GM18519 (cell line): ENCODE results near the gene BLTP3A.
"Not testable (repeated sequence)": the region's sequence is repeated elsewhere in the genome, so short reads cannot be mapped to it uniquely, and the experiment has no call there.

Experiments
- ATAC-seq: cut with Tn5 transposase; IDR thresholded peaks from one replicate; pipeline ENCODE4 v1.9.1; 2021; ENCODE audit warnings: mild to moderate bottlenecking, moderate library complexity; ENCODE audit not compliant: unreplicated experiment, low FRiP score

BLTP3A gene

GRCh38 chr6:34791701-34792604, at the start of gene BLTP3A:
Gene BLTP3A (plus strand): TSS chr6:34792083. CDS start chr6:34792251, 168 bp downstream.
- ATAC-seq = peak; percentile 55

DNA sequence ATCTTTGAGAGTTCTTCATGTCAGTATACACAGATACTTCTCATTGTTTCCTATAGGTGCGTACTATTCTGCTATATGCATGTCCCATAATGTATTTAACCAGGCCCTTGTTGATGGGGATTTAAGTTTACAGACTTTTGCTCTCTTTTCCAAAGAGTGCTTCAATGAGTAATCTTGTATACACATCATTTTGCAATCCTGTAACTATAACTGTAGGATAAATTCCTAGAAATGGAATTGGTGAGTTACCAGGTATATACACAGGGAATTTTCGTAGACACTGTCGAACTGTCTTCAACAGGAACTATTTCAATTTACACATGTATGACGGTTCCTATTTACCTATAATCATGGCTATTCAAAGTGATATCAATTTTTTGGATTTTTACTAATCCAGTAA, 49.8 kb upstream of the BLTP3A start:
- ATAC-seq = no peak

DNA sequence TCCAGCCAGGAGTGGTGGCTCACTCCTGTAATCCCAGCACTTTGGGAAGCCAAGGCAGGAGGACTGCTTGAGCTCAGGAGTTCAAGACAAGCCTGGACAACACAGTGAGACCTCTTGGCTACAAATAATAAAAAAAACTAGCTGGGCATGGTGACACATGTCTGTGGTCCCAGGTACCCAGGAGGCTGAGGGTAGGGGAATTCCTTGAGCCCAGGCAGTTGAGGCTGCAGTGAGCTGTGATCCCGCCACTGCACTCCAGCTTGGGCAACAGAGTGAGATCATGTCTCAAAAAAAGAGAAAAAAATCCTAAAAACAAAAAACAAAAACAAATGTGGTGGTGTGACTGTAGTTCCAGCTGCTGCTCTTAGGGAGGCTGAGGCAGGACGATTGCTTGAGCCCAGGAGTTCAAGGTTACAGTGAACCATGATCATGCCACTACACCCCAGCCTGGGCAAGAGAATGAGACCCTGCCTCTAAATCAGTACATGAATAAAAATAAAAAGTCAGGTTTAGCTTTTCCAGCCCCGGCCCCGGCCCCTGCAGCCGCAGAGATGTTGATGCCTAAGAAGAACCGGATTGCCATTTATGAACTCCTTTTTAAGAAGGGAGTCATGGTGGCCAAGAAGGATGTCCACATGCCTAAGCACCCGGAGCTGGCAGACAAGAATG, 48.1 kb upstream of the BLTP3A start:
- no peak for ATAC-seq

DNA sequence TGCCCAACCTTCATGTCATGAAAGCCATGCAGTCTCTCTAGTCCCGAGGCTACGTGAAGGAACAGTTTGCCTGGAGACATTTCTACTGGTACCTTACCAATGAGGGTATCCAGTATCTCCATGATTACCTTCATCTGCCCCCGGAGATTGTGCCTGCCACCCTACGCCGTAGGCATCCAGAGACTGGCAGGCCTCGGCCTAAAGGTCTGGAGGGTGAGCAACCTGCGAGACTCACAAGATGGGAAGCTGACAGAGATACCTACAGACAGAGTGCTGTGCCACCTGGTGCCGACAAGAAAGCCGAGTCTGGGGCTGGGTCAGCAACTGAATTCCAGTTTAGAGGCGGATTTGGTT, 47.6 kb upstream of the BLTP3A start:
- not testable (repeated sequence) for ATAC-seq

GRCh38 chr6:34745277-34746103, 46.4 kb upstream of the BLTP3A start:
- no peak for ATAC-seq

DNA sequence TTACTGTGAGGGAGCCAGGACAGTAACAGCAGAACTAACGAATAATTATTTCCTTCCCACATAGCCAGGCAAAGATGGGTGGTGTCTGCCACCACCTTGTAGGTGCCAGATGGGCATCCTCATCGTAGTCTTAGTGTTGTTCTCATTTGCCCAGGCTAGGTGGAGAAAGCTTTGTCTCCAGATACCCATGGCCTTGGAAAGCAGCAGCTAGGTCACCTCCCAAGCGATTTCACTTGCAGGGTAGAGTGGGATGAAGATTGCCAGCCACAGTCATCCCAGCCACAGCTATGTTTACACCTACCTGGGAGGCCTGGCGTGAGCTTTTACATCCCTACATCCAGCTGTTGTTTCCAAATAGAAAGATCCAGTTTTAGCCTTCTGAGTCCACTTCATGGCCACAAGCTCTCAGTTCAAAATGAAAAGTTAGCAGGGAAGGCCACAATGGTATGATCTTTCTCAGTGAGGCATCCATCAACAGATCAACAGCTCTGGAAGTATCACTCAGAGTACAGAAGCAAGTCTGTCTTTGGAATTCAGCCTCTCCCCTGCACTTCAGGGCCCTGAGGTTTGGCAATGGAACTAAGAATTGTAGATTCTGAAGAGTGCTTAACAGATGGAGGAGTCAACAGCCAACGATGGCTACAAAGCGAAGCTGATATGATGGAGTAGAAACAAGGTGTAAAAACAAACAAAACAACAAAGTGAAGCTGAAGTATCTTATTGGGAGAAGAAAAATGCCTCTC, 45.6 kb upstream of the BLTP3A start:
- no peak for ATAC-seq

DNA sequence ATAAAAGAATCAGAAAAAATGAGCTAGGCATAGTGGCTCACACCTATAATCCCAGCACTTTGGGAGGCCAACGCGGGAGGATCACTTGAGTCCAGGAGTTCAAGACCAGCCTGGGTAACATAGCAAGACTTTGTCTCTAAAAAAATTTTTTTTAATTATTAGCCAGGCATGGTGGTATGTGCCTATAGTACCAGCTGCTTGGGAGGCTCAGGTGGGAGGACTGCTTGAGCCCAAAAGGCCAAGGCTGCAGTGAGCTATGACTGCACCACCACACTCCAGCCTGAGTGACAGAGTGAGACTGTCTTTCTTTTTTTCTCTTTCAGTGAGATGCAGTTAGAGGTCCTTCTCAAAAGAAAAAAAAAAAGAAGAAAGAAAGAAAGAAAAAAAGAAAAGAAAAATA, 43.1 kb upstream of the BLTP3A start:
- ATAC-seq = no peak

GRCh38 chr6:34756513-34756856, 35.4 kb upstream of the BLTP3A start:
- not testable (repeated sequence) for ATAC-seq

DNA sequence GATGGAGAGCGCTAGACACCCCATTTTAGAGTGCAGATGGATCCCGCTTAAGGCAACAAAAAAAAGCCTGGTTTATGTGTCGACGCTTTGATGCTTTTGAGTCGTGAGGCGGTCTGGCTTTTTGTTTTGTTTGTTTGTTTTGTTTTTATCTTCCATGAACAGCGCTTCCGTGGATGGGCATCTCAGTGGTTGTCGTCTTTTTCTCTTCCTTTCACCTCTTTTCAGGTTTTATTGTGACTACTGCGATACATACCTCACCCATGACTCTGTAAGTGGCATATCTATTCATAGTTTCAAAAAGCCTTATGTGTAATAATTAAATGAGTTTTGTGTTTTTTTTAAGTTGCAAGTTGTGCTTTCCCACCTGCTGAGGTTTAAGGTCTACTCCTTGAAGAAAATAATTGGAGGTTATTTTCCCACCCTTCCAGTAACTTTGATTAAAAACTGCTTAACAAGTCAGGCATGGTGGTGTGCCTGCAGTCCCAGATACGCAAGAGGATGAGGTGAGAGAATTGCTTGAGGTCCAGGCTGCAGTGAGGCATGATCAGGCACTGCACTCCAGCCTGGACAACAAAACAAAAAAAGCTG, 34.1 kb upstream of the BLTP3A start:
- ATAC-seq = no peak

GRCh38 chr6:34760108-34760507, 31.8 kb upstream of the BLTP3A start:
- ATAC-seq = no peak

DNA sequence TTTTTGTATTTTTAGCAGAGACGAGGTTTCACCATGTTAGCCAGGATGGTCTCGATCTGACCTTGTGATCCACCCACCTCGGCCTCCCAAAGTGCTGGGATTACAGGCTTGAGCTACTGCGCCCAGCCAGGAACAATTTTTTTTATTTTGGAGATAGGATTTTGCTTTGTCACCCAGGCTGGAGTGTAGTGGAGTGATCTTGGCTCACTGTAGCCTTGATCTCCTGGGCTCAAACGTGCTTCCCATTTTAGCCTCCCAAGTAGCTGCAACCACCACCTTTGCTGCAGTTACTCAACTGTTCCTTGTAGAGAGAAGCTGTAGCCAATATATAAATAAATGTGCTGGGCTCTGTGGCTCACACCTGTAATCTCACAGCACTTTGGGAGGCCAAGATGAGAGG, 30.2 kb upstream of the BLTP3A start:
- not testable (repeated sequence) for ATAC-seq

- ATAC-seq = no peak
These were observed 23.7 kb upstream of the BLTP3A start for GRCh38 chr6:34768148-34768547.

DNA sequence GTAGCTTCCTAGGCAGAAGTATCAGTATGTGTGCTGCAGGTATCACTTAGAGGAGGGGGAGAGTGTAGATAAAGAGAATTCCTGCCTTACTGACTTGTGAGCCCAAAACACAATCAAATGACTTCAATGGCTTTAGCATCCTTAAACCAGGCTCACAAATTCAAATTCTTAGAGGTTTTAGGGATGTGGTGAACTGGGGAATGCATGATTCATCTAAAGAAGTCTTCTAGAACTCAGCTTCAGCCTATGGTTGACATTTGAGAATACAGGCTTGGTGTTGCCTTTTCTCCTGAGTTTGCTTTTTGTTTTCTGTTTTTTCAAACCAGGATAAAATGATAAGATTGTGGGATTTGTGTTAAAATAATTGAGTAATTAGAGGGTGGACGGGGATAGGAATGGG, 20.2 kb upstream of the BLTP3A start:
- ATAC-seq = no peak

GRCh38 chr6:34772940-34773339, 18.9 kb upstream of the BLTP3A start:
- no peak for ATAC-seq

GRCh38 chr6:34773916-34774315, 18.0 kb upstream of the BLTP3A start:
- no peak for ATAC-seq

DNA sequence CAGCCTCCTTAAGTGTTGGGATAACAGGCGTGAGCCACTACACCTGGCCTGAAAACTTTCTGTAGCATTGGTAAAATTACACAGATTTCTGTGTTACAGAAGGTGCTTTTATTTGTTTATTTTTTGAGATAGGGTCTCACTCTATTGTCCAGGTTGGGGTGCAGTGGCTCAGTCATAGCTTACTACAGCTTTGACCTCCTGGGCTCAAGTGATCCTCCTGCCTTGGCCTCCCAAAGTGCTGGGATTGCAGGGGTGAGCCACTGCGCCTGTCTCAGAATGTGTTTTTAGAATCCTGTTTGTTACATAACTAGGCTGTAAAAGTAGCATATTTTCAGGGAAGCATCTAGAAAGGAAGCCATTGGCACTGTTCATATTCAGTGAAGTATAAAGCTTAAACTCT, 16.9 kb upstream of the BLTP3A start:
- no peak for ATAC-seq

DNA sequence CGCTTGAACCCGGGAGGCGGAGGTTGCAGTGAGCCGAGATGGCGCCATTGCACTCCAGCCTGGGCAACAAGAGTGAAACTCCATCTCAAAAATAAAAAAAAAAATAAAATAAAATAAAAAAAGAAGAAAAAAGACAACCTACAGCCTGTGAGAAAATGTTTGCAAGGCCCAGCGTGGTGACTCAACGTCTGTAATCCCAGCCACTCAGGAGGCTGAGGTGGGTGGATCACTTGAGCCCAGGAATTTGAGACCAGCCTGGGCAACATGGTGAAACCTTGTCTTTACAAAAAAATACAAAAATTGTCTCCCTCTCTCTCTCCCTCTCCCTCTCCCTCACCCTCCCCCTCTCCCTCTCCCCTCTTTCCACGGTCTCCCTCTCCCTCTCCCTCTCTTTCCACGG, 6.5 kb upstream of the BLTP3A start:
- not testable (repeated sequence) for ATAC-seq

GRCh38 chr6:34787152-34787551, 4.7 kb upstream of the BLTP3A start:
- ATAC-seq = not testable (repeated sequence)

DNA sequence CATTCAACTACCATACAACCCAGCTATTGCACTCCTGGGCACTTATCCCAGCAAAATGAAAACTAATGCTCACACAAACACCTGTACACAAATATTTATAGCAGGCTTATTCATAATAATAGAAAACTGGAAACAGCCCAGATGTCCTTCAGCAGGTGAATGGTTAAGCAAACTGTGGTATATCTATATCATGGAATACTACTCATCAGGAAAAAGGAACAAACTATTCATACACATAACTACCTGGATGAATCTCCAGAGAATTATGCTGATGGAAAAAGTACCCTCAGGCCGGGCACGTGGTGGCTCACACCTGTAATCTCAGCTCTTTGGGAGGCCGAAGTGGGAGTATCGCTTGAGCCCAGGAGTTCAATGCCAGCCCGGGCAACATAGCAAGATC, 3.8 kb upstream of the BLTP3A start:
- ATAC-seq = no peak

DNA sequence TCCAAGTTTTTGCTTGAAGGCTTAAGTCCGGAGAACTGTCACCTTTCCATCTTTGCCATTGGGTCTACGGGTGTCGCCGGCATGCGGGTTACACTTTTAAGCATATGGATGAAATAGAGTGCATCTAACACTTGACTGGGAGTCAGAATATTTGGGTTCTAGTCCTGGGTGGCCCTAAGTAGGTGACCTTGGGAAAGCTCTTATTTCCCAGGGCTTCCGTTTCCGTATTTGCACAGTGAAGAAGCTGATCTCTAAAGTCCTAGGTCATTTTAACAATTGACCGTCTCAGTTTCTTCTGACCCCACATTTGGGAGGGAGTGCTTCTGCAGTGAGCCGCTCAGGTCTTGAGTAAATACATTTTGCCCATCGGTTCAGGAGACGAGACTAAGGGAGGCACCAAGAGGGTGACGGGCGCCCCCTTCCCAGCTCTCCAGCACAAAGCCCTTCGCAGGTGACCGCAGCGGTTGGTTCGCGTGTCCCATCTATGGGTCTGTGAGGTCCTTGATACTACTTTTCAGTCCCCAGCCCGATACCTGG, 651 bp upstream of the BLTP3A start:
- ATAC-seq = peak; percentile 16
